Keratinocyte (primary cell): ENCODE results near the gene PFKFB4. TPM values are rescaled to one million over a fixed set of nuclear protein-coding genes. Genes with fewer than 3 reads are reported as not detected.
A peak's percentile ranks its signal among the peaks of the same experiment; 100 is the strongest.

Experiments
- DNase-seq: peaks from one replicate; pipeline ENCODE4 v3.0.0-alpha.2; 2011; ENCODE audit warnings: low read depth, missing footprints, low spot score
- FAIRE-seq: peaks from 2 replicates; lab custom pipeline; 2011; peaks lifted over from hg19 to GRCh38; lab: Jason Lieb, UNC
- H2AFZ ChIP-seq: 2 replicates; pipeline ENCODE4 v1.6.0; 2012; ENCODE audit warnings: low read length, control low read depth, inconsistent platforms; ENCODE audit not compliant: control insufficient read depth
- H3K27ac ChIP-seq: 2 replicates; pipeline ENCODE4 v1.5.1; 2011; ENCODE audit warnings: low read length; ENCODE audit not compliant: control insufficient read depth, insufficient read depth
- H3K27me3 ChIP-seq: 3 replicates; pipeline ENCODE4 v1.6.0; 2011; ENCODE audit warnings: low read length; ENCODE audit not compliant: control insufficient read depth, insufficient read depth; ENCODE audit errors: extremely low read depth
- H3K36me3 ChIP-seq, 2 experiments: 2 replicates in 1 of 2; 3 replicates in 1 of 2; pipeline ENCODE4 v1.5.1; 2011; ENCODE audit warnings: low read length in 2 of 2, mild to moderate bottlenecking in 1 of 2; ENCODE audit not compliant: control insufficient read depth in 2 of 2, insufficient read depth in 2 of 2; ENCODE audit errors: extremely low read depth in 1 of 2
- H3K4me1 ChIP-seq: 3 replicates; pipeline ENCODE4 v1.5.1; 2011; ENCODE audit warnings: low read length; ENCODE audit not compliant: control insufficient read depth, insufficient read depth; ENCODE audit errors: extremely low read depth
- H3K4me2 ChIP-seq: 3 replicates; pipeline ENCODE4 v1.6.0; 2011; ENCODE audit warnings: low read depth, low read length; ENCODE audit not compliant: control insufficient read depth, insufficient read depth; ENCODE audit errors: extremely low read depth
- H3K4me3 ChIP-seq, 3 experiments: fragments of 200-600 bp in 1 of 3; sonication (generic) in 1 of 3; 2 replicates in 2 of 3; 3 replicates in 1 of 3; pipeline ENCODE4 v1.5.1; 2011 to 2016; ENCODE audit warnings: low read length in 3 of 3, mild to moderate bottlenecking in 3 of 3, control low read depth in 2 of 3, inconsistent platforms in 1 of 3, low read depth in 1 of 3, mixed read lengths in 1 of 3, mixed run types in 1 of 3, moderate library complexity in 1 of 3; ENCODE audit not compliant: control insufficient read depth in 2 of 3, insufficient read depth in 2 of 3; ENCODE audit errors: extremely low read depth in 1 of 3
- H3K79me2 ChIP-seq: 2 replicates; pipeline ENCODE4 v1.6.0; 2012; ENCODE audit warnings: low read length; ENCODE audit not compliant: control insufficient read depth, insufficient read depth
- H3K9ac ChIP-seq: 3 replicates; pipeline ENCODE4 v1.6.0; 2011; ENCODE audit warnings: low read length; ENCODE audit not compliant: control insufficient read depth, insufficient read depth; ENCODE audit errors: extremely low read depth
- H3K9me1 ChIP-seq: 3 replicates; pipeline ENCODE4 v1.6.0; 2011; ENCODE audit warnings: low read length; ENCODE audit not compliant: control insufficient read depth, insufficient read depth; ENCODE audit errors: extremely low read depth
- H3K9me3 ChIP-seq: 2 replicates; pipeline ENCODE4 v1.5.1; 2012; ENCODE audit warnings: low read depth, low read length; ENCODE audit not compliant: control insufficient read depth
- H4K20me1 ChIP-seq: 3 replicates; pipeline ENCODE4 v1.6.0; 2011; ENCODE audit warnings: low read length; ENCODE audit not compliant: control insufficient read depth, insufficient read depth; ENCODE audit errors: extremely low read depth
- CTCF ChIP-seq, 3 experiments: IDR thresholded peaks in 1 of 3; conservative IDR thresholded peaks in 1 of 3; optimal IDR thresholded peaks in 1 of 3; 2 replicates in 2 of 3; 3 replicates in 1 of 3; pipeline versions ENCODE3 to v1.5.1; 2011; ENCODE audit warnings: low read length in 3 of 3, mild to moderate bottlenecking in 3 of 3, moderate library complexity in 2 of 3, control low read depth in 1 of 3, inconsistent platforms in 1 of 3; ENCODE audit not compliant: insufficient read depth in 2 of 3; ENCODE audit errors: extremely low read depth in 1 of 3
- EZH2 ChIP-seq: IDR thresholded peaks from one replicate; pipeline ENCODE4 v1.6.1; 2012; ENCODE audit warnings: inconsistent platforms, mild to moderate bottlenecking, low read length, moderate library complexity
- dilution Hi-C: fragments of 300-500 bp; cut with MboI; formaldehyde crosslinking; loops from one replicate; pipeline ENCODE4 v1.7.0; 2020; ENCODE audit warnings: low sequenced_read_pairs; ENCODE audit not compliant: extremely low pct_ligation_motif_present
- polyA plus RNA-seq, 5 experiments: library from polyadenylated mRNA; depleted of rRNA in 3 of 5; stranded (reverse) in 3 of 5; stranded (forward) in 1 of 5; unstranded in 1 of 5; fragments of >200 nt; gene quantifications; 1 replicate in 1 of 5; 2 replicates in 3 of 5; 3 replicates in 1 of 5; pipeline versions ENCODE4 v1.2.1 to v1.2.3, GENCODE V29; 2011 to 2012; ENCODE audit warnings: missing spikeins in 2 of 5, low read depth in 1 of 5, low replicate concordance in 1 of 5

The PFKFB4 gene
- polyA plus RNA-seq, 1 donor (not counting 4 experiments of a cell fraction or from before 2014, with no cell fraction given), result 15.1 TPM

GRCh38 chr3:48596157-48596556 is 39.6 kb upstream of the PFKFB4 start:
- Histone ChIP-seq H3K9me1 (peaks cover 2% of the 10 kb centered on the region), H3K36me3 (peaks cover 24 to 45% of the 10 kb centered on the region in 2 experiments), H3K27ac (peak overlapping the region; percentile 98), H3K4me3 (no peak overlapping the region), H3K9me3 (no peaks in the 10 kb centered on the region), H2AFZ (no peak overlapping the region), H3K4me1 (peaks cover 84% of the 10 kb centered on the region), H3K4me2 (peak overlapping the region; percentile 98), H3K79me2 (peaks cover 39% of the 10 kb centered on the region), H3K9ac (peak overlapping the region; percentile 93), H4K20me1 (peaks cover 12% of the 10 kb centered on the region), H3K27me3 (no peaks in the 10 kb centered on the region)
- TF ChIP-seq EZH2 (no peak), CTCF (optimal IDR thresholded peaks at IDR 0.05 in 1 of 3, IDR thresholded peaks at IDR 0.05 in 1 of 3, conservative IDR thresholded peaks at IDR 0.05 in 1 of 3; ENCODE audit: extremely low read depth in 1 of 3, insufficient read depth in 2 of 3, low read length in 3 of 3) (no peak)
- FAIRE-seq (no peak), DNase-seq (no peak)
- dilution Hi-C loops, result no loop called here

GRCh38 chr3:48595526-48596121 is 39.0 kb upstream of the PFKFB4 start:
- Histone ChIP-seq H2AFZ (no peak overlapping the region), H3K27ac (peak overlapping the region; percentile 98), H3K36me3 (peaks cover 25 to 45% of the 10 kb centered on the region in 2 experiments), H3K9ac (peak overlapping the region; percentile 93), H3K9me1 (peaks cover 2% of the 10 kb centered on the region), H3K4me2 (peak overlapping the region; percentile 98), H3K4me3 (peak overlapping the region; percentile 60 to 95 (median 91)), H4K20me1 (peaks cover 12% of the 10 kb centered on the region), H3K9me3 (no peaks in the 10 kb centered on the region), H3K27me3 (no peaks in the 10 kb centered on the region), H3K79me2 (peaks cover 45% of the 10 kb centered on the region), H3K4me1 (peaks cover 81% of the 10 kb centered on the region)
- no peak for TF ChIP-seq EZH2
- no peak for TF ChIP-seq CTCF (optimal IDR thresholded peaks at IDR 0.05 in 1 of 3, IDR thresholded peaks at IDR 0.05 in 1 of 3, conservative IDR thresholded peaks at IDR 0.05 in 1 of 3; ENCODE audit: extremely low read depth in 1 of 3, insufficient read depth in 2 of 3, low read length in 3 of 3)
- DNase-seq, result peak; percentile 100
- peak; percentile 96 for FAIRE-seq
- dilution Hi-C loops, result no loop called here
